D721Med (cell line): ENCODE results near the gene GPR142.

Experiments used
- DNase-seq: peaks from one replicate; pipeline ENCODE4 v3.0.0; 2011; ENCODE audit warnings: low spot score; ENCODE audit not compliant: insufficient read length
- FAIRE-seq: peaks from 2 replicates; lab custom pipeline; 2011; peaks lifted over from hg19 to GRCh38; lab: Jason Lieb, UNC
- CTCF ChIP-seq: IDR thresholded peaks from 2 replicates; pipeline ENCODE4 v1.5.1; 2012; ENCODE audit warnings: mild to moderate bottlenecking, control low read depth; ENCODE audit not compliant: insufficient read depth; ENCODE audit errors: missing control alignments

GPR142 gene

GRCh38 chr17:74369665-74370490 lies 2.6 kb downstream of the GPR142 start:
- FAIRE-seq (no peak), DNase-seq (no peak)
- no peak for TF ChIP-seq CTCF

- FAIRE-seq: no peak
- no peak for TF ChIP-seq CTCF
- DNase-seq: no peak
Observed at GRCh38 chr17:74371653-74372147, 4.4 kb downstream of the GPR142 start.

- TF ChIP-seq CTCF: no peak
- no peak for DNase-seq
- FAIRE-seq: no peak
Observed at GRCh38 chr17:74372426-74372825, 5.1 kb downstream of the GPR142 start.

- TF ChIP-seq CTCF: no peak
- no peak for DNase-seq
- no peak for FAIRE-seq
Observed at GRCh38 chr17:74373838-74374606, 6.7 kb downstream of the GPR142 start.

- DNase-seq (no peak), FAIRE-seq (no peak)
- TF ChIP-seq CTCF: no peak
Observed at GRCh38 chr17:74374858-74375257, 7.6 kb downstream of the GPR142 start.

GRCh38 chr17:74379495-74380085 lies 12.3 kb downstream of the GPR142 start:
- FAIRE-seq: no peak
- TF ChIP-seq CTCF: peak; percentile 99
- DNase-seq: peak; percentile 91
